Stimulated activated CD4-positive, alpha-beta T cell treated with anti-CD3 and anti-CD28 coated beads, Interleukin-2, amount 100 ng/mL, for 48 hours (primary cell): ENCODE measurements around the gene SKA3.
A peak's percentile ranks its signal among the peaks of the same experiment; 100 is the strongest.
"Not testable (repeated sequence)": the region's sequence is repeated elsewhere in the genome, so short reads cannot be mapped to it uniquely, and the experiment has no call there.

Experiments used
- DNase-seq, 2 donors: peaks; one replicate each; pipeline ENCODE4 v3.0.0-alpha.2; 2020

SKA3 gene

DNA sequence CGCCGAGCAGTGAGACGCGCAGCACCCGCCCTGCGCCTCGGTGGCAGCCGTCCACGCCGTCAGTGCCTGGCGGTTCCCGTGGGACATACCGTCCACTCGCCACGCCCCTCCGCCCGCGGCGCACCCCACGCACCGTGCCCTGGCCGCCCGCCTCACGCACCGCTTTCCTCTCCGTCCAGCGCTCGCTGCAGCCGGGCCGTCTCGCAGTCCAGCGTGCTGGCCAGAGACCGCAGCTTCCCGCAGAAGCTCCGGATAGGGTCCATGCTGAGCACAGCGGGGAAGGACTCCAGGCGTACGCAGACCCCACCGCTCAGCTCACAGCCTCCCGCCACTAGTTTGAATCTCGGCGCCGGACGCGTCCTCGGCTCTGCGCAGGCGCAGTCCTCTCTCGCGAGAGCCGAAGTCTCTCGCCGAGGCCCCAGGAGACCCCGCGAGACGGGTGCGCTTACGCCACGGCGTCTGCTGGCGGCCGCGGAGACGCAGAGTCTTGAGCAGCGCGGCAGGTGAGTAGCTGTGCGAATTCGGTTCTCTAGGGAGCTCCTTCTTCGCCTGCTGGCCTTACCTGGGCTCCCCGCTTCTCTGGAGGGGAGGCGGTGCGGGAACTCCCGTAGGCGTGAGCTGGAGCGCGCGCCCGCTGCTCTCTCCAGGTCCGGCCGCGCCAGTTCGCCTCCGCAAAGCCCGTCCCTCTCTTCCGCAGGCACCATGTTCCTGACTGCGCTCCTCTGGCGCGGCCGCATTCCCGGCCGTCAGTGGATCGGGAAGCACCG lies at the start of gene SKA3, which contains the start of gene MRPL57:
SKA3 (minus strand) TSS at position 338 of the 767 bp plus-strand sequence; CDS start at position 263, 75 bp downstream.
MRPL57 (plus strand) TSS at position 444 of the 767 bp plus-strand sequence; CDS start at position 703, 259 bp downstream.
- DNase-seq, result peak; percentile 90 to 93

DNA sequence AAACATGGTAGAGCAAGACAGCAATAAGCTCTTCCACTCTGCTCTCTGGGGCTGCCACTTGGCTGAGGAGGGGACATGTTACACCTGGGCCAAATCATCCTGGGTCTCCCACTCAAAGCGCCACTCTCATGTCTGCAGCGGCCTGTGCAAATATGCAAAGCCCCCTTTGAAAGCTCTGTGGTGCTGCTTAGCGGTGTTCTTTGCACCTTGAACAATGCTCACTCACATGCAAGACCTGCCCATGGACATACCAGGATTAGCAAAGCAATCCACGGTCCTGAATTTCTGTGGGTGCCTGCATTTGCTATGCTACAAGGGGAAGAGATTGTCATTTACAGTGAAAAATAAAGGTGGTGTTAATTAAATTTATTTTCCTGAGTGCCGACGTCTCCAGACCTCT lies 48.7 kb upstream of the SKA3 start:
- no peak for DNase-seq

DNA sequence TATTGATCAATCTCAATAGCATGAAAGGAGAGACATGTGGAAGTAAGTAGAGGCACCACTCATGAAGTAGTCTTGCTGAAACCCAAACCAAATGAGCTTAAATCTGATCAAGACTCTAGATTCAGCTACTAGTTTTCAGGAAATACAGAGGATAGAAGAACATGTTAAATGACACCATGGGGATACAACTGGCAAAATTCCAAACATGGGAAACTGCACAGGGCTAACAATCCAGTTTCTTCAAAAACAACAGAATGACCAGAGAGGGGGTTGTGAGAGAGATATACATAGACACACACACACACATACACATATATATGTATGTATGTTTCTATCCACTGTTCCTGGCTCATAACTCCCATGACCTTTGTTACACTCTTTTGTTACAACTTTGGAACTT lies 44.9 kb upstream of the SKA3 start:
- DNase-seq, result no peak

DNA sequence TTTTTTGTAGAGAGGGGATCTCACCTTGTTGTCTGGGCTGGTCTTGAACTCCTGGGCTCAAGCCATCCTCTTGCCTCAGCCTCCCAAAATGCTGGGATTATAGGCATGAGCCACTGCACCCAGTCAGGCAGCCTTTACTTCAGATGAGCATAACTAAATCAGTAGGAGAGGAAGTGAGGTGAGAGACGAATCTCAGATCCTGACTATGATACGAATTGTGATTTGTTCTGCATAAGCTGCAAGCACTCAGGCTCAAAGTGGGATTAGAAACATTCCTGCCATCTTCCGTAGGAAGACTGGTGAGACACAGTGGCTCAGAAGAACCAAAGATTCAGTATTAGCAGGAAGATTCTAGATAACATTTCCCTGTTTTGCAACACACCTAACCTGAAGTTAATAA lies 43.4 kb upstream of the SKA3 start:
- DNase-seq, result not testable (repeated sequence)

DNA sequence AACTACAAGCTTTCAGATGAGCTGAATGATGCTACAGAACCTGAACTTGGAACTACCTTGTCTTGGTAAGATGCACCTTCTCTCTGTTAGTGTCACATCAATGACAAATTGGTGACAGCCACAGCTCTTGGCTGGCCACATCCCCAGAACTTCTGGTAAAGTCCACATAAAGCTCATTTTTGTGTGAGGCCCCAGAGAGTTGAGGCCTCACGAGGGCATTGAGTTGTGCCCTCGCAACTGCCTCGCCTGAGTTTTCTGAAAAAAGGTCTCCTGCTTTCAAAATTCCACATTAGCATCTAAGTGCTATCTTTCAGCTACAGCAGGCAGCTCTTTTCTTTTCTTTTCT lies 42.7 kb upstream of the SKA3 start:
- no peak for DNase-seq

DNA sequence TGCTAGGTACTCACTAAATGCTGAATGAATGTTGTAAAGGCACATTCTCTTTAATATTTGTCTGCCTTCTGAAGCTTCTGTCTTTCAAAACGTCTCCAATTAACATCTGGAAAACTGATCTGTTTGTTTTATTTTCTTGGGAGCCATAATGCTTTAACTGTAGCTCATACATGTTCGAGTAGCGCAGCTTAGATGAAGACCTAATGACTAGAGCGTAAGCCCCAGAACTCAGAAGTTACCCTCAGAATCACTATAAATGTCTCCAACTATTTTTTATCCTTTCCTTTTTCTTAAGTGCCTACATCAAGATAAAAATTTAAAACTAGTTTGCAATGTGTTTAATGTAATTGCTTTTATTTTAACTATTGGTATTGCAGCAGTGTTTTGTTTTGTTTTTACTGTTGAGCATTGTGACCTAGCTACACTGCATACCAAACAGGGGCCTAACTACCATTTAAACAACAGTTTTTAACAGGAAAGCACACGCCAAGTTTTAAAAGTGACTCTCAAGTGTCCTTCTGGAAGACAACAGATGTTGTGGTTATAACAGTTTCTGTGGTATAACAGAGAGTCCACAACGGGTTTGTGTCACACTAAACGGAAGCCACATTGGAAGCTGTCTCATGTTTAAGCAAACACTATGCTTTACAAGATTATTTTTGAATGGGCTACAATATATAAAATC lies 42.1 kb upstream of the SKA3 start:
- no peak for DNase-seq

DNA sequence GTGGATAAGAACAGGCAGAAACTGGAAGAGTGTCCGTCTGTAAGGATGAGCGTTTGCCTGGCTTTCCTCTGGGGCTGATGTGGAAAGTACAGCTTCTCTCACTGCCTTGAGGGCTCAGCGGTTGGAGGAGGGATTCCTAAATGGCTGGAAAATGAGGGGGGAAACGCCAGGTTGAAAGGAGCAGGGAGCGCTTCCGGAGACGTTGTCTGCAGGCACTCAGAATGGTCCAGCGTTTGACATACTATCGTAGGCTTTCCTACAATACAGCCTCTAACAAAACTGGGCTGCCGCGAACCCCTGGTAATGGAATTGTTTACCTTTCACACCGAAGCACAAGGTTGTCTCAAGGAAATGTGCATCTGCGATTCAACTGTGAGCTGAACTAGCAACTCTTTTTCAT lies 40.0 kb upstream of the SKA3 start:
- DNase-seq, result no peak

DNA sequence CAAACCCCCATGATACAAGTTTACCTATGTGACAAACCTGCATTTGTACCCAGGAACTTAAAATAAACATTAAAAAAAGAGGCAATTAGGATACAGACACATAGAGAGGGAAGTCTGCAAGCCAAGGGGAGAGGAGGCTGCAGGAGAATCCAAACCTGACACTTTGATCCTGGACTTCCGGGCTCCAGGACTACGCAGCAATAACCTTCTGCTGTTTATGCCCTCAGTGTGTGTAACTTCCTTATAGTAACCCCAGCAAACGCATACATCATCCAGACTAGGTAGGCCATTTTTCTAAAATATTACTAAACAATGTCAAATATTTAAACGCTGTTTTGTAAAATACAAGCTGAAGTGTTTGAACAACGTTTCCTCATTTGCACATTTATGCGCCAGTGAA lies 39.1 kb upstream of the SKA3 start:
- DNase-seq, result not testable (repeated sequence)

DNA sequence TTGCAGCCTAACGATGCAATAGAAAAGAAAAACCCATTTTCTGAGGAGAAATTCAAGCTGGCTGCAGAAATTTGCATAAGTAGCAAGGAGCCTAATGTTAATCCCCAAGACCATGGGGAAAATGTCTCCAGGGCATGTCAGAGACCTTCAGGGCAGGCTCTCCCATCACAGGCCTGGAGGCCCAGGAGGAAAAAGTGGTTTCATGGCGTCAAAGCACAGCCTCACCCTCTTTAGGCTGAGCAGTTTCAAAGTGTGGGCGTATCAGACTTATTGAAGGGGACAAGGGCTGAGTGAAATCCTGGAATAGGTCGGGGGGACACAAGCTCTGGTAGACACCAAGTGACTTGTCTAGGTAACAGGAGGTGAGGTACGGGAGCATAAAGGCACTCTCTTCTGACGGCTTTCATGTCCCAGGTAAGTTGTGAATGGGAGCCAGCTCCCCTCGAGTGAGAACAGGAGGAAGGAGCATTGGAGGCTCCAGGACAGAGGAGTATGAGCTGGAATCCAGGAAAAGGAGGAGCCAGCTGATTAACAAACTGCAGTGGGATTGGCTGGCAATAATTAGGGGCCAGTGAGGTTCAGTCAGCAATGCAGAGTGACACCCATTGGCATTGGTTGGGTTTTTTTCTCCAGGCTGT lies 35.9 kb upstream of the SKA3 start:
- no peak for DNase-seq

DNA sequence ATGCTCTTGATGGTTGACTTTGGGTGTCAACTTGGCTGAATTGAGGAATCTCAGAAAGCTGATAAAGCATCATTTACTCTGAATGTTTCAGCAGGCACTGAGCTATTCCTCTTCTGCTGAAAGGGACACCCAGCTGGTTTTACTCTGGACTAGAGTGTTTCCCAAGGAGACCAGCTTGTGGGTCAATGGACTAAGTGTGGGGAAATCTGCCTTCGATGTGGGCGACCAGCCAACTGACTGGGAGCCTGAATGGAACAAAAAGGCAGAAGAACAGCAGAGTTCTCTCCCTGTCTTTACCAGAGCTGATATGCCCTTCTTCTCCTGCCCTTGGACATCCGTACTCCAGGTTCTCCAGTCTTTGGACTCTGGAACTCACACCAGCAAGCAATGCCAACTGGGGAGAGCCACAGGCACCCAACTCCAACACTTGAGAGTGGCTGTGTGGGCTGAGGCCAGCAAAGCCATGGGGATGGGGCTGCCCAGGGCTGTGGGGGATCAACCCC lies 32.4 kb upstream of the SKA3 start:
- no peak for DNase-seq

DNA sequence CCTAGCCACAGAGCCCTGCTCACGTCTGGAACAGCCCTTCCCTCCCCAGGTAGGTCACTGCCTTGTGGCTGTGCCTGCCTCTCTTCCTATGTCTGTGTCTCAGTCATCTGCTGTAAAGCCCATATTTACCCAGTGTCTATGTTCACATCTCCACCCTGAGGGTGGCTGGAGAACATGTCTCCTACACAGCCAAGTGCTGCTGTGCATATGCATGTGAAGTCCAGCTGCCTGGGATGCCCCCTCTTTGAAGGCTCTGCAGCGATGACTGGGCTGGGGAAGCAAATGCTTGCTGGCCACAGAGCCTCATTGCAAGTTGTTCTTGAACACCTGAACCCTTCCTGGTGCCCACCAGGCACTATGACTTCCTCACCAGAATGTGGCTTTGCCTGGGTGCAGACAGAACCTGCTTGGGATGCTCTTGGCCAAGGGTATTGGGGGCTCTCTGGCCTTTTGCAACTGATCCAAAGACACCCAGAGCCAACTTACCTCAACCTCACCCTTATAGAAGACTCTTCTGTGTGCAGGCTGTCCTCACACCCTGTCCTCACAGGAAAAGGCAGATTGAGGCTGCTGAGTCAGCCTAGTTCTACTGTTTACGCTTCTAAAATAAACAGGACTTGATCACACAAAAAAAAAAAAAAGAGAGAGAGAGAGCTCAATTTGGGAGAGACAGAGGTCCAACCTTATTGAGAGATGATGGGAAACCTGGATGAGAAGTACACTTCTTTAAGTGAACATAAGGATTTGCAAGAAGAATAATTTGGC lies 26.6 kb upstream of the SKA3 start:
- no peak for DNase-seq

DNA sequence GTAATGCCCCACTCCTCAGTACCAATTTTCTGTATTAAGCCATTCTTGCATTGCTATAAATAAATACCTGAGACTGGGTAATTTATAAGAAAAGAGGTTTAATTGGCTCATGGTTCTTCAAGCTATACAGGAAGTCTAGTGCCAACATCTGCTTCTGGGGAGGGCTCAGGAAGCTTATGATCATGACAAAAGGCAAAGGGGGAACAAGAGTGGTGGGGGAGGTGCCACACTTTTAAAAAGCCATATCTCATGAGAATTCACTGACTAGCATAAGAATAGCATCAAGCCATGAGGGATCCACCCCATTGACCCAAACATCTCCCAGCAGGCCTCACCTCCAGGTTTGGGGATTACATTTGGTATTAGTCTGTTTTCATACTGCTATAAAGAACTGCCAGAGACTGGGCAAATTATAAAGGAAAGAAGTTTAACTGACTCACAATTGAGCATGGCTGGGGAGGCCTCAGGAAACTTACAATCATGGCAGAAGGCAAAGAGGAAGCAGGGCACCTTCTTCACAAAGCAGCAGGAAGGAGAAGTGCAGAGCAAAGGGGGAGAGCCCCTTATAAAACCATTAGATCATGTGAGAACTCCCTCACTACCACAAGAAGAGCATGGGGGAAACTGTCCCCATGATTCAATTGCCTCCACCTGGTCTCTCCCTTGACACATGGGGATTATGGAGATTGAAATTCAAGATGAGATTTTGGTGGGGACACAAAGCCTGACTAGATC lies 25.3 kb upstream of the SKA3 start:
- DNase-seq, result not testable (repeated sequence)

DNA sequence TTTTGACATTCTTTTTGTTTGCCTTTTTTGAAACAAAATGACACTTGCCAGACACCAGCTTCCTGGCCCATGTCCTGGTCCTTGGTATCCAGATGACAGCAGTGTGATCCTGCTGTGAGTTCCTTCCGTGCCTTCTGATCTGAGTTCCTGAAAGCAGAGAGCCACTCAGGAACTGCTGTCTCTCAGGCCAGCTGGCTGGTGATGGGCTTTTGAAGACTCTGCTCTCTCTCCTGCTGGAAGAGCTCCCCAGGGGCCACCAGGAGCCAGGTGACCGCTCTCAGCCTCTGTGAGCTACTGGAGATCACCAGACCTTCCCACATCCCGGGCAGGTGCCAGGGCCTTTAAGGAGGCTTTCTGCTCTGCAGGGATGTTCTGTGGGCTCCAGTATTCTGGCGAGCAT lies 22.0 kb upstream of the SKA3 start:
- DNase-seq, result not testable (repeated sequence)

DNA sequence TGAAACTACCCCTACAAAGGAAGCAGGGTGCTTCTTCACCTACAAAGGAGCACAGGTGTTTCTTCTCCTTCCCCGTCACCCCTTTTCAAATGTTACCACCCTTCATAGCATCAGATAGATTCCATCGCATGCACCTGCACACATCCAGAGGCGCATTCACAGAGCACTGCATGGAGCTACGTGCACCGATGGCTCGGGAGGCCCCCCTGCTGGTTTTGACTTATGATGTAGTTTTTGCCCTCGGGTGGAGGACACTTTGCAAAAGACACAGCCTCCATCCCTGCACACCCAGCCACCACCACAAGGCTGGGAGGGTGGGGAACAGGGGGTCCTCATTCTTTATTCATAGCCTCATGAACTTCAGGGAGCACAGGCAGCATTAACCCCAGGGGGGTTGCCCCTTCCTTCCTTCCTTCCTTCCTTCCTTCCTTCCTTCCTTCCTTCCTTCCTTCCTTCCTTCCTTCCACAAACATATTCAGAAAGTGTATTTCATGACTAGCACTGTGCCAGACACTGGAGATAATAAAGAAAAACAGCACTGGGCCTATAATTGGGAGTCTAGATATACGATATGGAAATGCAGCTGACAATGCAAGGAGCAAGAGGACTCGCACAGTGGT lies 21.4 kb upstream of the SKA3 start:
- DNase-seq, result not testable (repeated sequence)

DNA sequence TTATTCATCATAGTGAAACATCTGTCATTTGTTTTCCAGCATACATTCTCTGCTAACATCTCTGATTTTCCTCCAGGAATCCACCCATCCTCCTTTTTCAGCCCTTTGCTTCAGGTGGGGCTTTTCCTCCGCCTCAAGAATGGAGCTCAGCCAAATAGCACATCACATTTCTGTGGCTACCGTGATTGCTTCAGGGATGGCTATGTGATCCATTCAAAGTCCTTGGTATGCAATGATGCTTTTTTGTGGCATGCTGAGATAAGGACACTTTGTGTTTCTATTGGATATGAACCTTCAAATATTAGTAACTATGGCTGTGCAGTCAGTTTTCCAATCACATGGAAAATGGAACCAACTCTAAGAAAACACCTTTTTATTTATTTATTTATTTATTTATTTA lies 18.4 kb upstream of the SKA3 start:
- not testable (repeated sequence) for DNase-seq

DNA sequence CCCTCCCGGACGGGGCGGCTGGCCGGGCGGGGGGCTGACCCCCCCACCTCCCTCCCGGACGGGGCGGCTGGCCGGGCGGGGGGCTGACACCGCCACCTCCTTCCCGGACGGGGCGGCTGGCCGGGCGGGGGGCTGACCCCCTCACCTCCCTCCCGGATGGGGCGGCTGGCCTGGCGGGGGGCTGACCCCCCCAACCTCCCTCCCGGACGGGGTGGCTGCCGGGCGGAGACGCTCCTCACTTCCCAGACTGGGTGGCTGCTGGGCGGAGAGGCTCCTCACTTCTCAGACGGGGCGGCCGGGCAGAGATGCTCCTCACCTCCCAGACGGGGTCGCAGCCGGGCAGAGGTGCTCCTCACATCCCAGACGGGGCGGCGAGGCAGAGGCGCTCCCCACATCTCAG lies 10.1 kb upstream of the SKA3 start:
- not testable (repeated sequence) for DNase-seq

DNA sequence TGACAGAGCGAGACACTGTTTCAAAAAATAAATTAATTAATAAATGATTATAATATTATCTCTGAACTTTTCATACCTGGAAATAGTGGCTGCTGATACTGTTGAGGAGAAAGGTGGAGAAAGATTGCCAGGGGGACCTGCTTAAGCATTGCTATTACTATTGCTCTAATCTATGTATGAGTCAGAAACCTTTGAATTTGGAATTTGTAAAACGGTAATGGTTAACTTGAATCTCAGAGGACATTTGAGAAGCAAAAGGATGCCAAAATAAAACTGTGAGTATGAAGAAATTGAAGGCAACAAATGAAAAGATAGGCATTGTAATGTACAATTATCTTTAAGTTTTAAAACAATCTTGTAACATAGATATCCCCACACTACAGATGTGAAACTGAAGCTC lies 5.3 kb upstream of the SKA3 start:
- no peak for DNase-seq

DNA sequence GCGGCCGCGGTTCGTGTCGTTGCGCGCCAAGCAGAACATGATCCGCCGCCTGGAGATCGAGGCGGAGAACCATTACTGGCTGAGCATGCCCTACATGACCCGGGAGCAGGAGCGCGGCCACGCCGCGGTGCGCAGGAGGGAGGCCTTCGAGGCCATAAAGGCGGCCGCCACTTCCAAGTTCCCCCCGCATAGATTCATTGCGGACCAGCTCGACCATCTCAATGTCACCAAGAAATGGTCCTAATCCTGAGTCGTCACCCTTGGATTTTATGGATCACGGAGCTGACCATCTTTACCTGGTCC lies 581 bp upstream of the SKA3 start:
- DNase-seq, result peak in 1 of 2 donors; percentile 20

DNA sequence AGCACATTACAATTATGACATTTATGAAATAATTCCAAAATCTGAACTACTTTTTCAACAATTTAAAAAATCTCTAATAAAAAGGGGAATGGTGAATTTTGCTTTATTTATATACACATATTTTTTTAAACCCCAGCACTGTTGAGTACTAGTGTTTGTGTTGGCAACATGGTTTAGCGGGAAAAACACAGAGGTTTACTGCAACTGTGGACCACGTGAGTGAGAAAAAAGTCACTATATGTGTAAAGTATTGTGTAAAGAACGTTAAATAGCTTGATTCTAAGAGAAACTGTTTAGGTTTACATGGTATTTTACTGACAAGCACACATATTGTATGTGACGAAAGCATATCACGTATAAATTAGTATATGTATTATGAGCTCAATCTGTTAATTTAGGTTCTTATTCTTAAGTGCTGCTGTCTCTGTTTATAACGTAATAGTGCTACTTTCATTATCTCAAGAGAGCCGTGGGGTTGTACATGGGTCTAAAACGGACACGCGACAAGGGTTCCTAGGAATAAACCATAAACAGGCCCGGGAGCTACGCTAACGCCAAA lies 617 bp downstream of the SKA3 start:
- no peak for DNase-seq

DNA sequence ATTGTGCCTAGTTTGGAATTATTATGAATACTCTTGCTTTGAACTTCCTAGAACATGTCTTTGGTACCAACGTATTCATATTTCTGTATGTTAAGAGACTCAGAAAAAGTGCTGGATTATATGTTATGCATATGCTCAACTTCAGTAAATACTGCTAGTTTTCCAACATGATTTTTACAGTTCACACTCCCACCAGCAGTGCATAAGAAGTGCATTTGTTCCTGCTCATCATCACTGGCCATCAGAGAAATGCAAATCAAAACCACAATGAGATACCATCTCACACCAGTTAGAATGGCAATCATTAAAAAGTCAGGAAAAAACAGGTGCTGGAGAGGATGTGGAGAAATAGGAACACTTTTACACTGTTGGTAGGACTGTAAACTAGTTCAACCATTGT lies 2.6 kb downstream of the SKA3 start:
- DNase-seq, result not testable (repeated sequence)

DNA sequence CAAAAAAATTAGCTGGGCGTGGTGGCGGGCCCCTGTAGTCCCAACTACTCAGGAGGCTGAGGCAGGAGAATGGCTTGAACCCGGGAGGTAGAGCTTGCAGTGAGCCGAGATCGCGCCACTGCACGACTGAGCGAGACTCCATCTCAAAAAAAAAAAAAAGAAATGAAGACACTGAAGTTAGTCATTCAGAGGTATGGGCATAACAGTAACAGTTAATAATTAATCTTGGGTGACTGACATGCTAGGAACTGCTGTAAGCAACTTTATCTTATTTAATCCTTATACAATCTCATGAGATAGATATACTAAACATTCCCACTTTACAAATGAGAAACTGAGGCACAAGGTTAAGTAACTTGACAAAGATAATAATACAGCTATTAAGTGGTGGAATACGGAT lies 4.9 kb downstream of the SKA3 start:
- no peak for DNase-seq

DNA sequence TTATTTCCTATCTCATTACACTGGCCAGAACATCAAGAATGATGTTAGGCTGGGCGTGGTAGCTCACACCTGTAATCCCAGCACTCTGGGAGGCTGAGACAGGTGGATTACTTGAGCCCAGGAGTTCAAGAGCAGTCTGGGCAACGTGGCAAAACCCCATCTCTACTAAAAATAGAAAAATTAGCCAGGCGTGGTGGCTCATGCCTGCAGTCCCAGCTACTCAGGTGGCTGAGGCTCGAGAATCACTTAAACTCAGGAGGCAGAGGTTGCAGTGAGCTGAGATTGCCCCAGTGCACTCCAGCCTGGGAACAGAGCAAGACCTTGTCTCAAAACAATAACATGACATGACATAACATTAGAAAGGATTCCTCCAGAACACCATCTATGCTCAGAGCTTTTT lies 10.7 kb downstream of the SKA3 start:
- DNase-seq, result not testable (repeated sequence)
